Neural crest cell (in vitro differentiated cells): ENCODE results near the gene HSPA12B. TPM values are rescaled to one million over a fixed set of nuclear protein-coding genes. Genes with fewer than 3 reads are reported as not detected.

Source experiments
- DNase-seq: peaks from one replicate; pipeline ENCODE4 v3.0.0; 2021; ENCODE audit warnings: low read depth, mixed read lengths, low spot score
- H3K27ac Mint-ChIP-seq: one replicate; pipeline ENCODE4 v1.8.0; 2021; ENCODE audit warnings: mild to moderate bottlenecking, mixed read lengths; ENCODE audit not compliant: unreplicated experiment
- H3K27me3 Mint-ChIP-seq: 2 replicates; pipeline ENCODE4 v1.8.0; 2021; ENCODE audit warnings: low read depth, mild to moderate bottlenecking, mixed read lengths
- H3K36me3 Mint-ChIP-seq: 2 replicates; pipeline ENCODE4 v1.8.0; 2021; ENCODE audit warnings: low read depth, mild to moderate bottlenecking, mixed read lengths
- H3K4me1 Mint-ChIP-seq: 2 replicates; pipeline ENCODE4 v1.8.0; 2021; ENCODE audit warnings: mixed read lengths
- H3K4me3 Mint-ChIP-seq: one replicate; pipeline ENCODE4 v1.8.0; 2021; ENCODE audit warnings: mild to moderate bottlenecking, mixed read lengths
- H3K9me3 Mint-ChIP-seq: 2 replicates; pipeline ENCODE4 v1.8.0; 2021; ENCODE audit warnings: mixed read lengths
- total RNA-seq: library from RNA; stranded (reverse); gene quantifications from 2 replicates; pipeline ENCODE4 v1.2.1, GENCODE V29; 2021
- TF ChIP-seq, protein P1 (sequence below): fragments of 200-600 bp; sonication (generic); conservative IDR thresholded peaks from 2 replicates; pipeline ENCODE4 v1.5.0; 2021; ENCODE audit warnings: antibody characterized with exemption, mild to moderate bottlenecking

HSPA12B gene
- total RNA-seq, 1 donor from 2014 or later: 1.1 TPM

DNA sequence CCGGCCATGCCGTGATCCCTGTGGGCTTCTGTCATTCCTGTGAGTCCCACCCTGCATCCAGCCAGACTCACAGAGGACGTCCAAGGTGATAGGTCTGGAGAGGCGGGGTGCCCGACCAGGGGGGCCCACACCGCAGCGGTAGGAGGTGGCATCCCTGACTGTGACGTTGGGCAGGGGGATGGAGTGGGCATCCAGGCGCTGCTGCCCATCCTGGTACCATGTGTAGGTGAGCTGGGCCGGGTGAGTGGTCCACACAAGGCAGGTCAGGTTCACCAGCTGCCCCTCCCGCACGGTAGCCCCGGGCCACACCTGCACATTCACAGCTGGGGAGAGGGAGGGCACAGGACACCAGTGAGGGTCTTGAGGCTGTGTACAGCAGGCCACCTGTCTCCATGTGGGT, 39.1 kb upstream of the HSPA12B start:
- no peak overlapping the region for H3K4me3 Mint-ChIP-seq
- no peaks in the 10 kb centered on the region for H3K36me3 Mint-ChIP-seq
- TF ChIP-seq, protein P1, sequence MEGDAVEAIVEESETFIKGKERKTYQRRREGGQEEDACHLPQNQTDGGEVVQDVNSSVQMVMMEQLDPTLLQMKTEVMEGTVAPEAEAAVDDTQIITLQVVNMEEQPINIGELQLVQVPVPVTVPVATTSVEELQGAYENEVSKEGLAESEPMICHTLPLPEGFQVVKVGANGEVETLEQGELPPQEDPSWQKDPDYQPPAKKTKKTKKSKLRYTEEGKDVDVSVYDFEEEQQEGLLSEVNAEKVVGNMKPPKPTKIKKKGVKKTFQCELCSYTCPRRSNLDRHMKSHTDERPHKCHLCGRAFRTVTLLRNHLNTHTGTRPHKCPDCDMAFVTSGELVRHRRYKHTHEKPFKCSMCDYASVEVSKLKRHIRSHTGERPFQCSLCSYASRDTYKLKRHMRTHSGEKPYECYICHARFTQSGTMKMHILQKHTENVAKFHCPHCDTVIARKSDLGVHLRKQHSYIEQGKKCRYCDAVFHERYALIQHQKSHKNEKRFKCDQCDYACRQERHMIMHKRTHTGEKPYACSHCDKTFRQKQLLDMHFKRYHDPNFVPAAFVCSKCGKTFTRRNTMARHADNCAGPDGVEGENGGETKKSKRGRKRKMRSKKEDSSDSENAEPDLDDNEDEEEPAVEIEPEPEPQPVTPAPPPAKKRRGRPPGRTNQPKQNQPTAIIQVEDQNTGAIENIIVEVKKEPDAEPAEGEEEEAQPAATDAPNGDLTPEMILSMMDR: no peak
- no peaks in the 10 kb centered on the region for H3K4me1 Mint-ChIP-seq
- no peaks in the 10 kb centered on the region for H3K9me3 Mint-ChIP-seq
- no peaks in the 10 kb centered on the region for H3K27me3 Mint-ChIP-seq
- DNase-seq: no peak
- H3K27ac Mint-ChIP-seq: no peak overlapping the region

DNA sequence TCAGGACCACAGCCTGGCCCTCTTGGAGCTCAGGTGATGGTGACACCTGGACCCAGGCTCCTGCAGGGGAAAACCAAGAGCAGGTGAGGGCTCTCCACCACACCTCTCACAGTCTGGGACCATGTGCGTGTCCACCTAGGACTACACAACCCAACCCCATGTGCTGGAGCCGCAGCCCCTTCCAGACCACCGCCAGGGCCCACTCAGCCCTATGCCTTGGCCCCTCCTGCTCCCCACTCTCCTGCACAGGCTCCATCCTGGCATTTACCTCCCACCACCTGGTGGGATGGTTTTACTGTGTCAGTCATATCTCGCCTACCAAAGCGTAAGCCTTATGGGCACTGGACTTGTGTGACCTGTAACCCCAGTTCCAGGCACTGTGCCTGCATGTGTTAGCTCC, 37.6 kb upstream of the HSPA12B start:
- no peaks in the 10 kb centered on the region for H3K27me3 Mint-ChIP-seq
- no peaks in the 10 kb centered on the region for H3K9me3 Mint-ChIP-seq
- no peaks in the 10 kb centered on the region for H3K36me3 Mint-ChIP-seq
- H3K27ac Mint-ChIP-seq: no peak overlapping the region
- TF ChIP-seq, protein P1: no peak
- no peak overlapping the region for H3K4me3 Mint-ChIP-seq
- DNase-seq: no peak
- no peaks in the 10 kb centered on the region for H3K4me1 Mint-ChIP-seq

DNA sequence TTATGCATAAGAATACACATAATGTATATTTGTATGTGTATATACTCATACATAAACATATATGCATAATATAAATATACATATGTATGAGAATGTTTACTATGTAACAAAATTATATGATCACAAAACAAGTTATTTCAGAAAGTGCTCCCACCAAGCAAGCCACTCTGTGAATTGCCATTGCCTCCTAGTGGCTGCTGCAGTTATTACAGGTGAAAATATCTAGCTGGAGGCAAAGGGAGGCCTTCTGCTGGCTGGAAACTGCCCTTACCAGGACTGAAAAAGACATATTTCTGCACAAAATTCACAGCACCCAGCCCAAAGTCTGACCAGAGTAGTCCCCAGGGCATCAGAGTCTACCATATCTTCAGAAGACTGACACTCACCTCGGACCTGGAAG, 36.3 kb upstream of the HSPA12B start:
- H3K4me3 Mint-ChIP-seq: no peak overlapping the region
- no peaks in the 10 kb centered on the region for H3K4me1 Mint-ChIP-seq
- H3K27ac Mint-ChIP-seq: no peak overlapping the region
- TF ChIP-seq, protein P1: peak; percentile 61
- H3K36me3 Mint-ChIP-seq: no peaks in the 10 kb centered on the region
- H3K27me3 Mint-ChIP-seq: no peaks in the 10 kb centered on the region
- H3K9me3 Mint-ChIP-seq: no peaks in the 10 kb centered on the region
- no peak for DNase-seq

DNA sequence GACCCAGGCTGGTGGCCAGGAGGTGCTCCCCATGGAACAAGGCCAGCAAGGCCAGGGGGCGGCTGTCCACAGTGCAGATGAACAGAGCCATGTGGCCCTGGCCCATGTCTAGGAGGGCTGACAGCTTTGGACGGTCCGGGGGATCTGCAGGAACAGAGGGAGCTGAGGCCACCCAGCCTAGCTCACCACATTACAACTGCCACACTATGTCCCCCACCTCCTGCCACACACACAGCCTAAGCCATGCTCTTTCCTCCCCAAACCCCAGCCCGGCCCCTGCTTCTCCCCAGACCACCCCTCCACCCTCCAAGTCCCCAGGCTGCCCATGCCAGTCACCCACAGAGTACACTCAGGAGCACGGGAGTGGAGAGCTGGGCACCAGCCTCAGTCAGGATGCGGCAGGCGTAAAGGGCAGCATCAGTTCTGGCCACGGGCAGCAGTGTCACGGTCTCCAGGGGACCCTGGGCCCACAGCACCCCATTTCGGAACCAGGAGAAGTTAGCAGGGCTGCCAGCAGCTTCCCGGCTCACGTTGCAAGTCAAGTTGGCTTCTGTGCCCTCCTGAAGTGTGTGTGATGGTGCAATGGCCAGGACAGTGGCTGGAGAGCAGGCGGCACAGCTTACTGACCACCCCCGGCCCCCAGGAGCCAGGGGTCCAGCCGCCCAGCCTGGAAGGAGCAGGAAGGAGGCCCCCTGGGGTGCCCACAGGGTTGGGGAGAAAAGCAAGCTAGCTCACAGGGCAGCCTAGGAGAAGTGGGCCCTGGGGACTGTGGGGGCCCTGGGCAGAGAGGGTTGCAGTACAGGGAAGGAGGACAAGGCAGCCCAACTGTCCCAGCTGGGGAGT, 35.5 kb upstream of the HSPA12B start:
- Mint-ChIP-seq H3K27me3 (no peaks in the 10 kb centered on the region), H3K36me3 (no peaks in the 10 kb centered on the region), H3K9me3 (no peaks in the 10 kb centered on the region), H3K27ac (no peak overlapping the region), H3K4me1 (no peaks in the 10 kb centered on the region), H3K4me3 (no peak overlapping the region)
- TF ChIP-seq, protein P1: no peak
- no peak for DNase-seq

DNA sequence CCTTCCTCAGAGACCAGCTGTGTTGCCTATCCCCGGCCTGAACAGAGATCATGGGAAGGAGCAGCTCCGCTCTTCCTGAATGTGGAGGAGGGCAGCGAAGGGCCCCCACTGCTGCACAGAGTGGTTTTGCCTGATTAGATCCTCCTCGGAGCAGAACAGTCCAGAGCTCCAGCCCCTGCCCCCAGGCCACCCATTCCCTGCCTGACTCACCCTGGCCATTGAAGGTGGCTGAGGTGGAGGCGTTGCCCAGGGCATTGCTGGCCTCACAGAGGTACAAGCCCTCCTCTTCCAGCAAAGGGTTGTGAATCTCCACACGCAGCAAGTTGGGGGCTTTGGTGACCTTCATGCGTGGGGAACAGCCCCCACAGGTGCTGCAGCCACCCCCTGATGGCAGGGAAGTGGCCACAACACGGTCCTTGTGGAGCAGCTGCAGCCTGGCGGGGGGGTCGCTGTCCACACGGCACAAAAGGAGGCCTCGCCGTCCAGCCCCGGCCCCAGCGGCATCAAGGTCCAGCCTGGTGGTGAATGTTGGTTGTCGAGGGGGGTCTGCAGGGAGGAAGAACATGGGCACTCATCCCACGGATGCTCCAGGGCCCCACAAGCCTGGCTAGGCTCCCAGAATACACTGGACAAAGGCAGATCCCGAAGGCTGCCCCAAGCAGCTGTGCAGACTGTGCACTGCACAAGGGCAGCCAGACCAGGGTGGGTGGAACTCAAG, 34.7 kb upstream of the HSPA12B start:
- H3K9me3 Mint-ChIP-seq: no peaks in the 10 kb centered on the region
- no peaks in the 10 kb centered on the region for H3K27me3 Mint-ChIP-seq
- H3K36me3 Mint-ChIP-seq: no peaks in the 10 kb centered on the region
- no peaks in the 10 kb centered on the region for H3K4me1 Mint-ChIP-seq
- DNase-seq: no peak
- no peak overlapping the region for H3K4me3 Mint-ChIP-seq
- TF ChIP-seq, protein P1: no peak
- H3K27ac Mint-ChIP-seq: no peak overlapping the region
